BJ (cell line): ENCODE results near the gene CDC20. TPM values are rescaled to one million over a fixed set of nuclear protein-coding genes. Genes with fewer than 3 reads are reported as not detected.

Experiments
- CTCF ChIA-PET: fragments of 350-600 bp; formaldehyde crosslinking; extraction: SDS; loops from one replicate; lab custom pipeline; 2021; ENCODE audit warnings: antibody characterized with exemption, inconsistent platforms; lab: Yijun Ruan, JAX
- POLR2A ChIA-PET: fragments of 300-600 bp; sonication (Branson Sonifier 250); formaldehyde crosslinking; extraction: SDS; loops from one replicate; lab custom pipeline; 2021; ENCODE audit warnings: antibody characterized with exemption; lab: Charles Lee
- DNase-seq: peaks from one replicate; pipeline ENCODE4 v3.0.0-alpha.2; 2011; ENCODE audit warnings: low read depth
- H3K27me3 ChIP-seq: 2 replicates; pipeline ENCODE4 v1.6.0; 2011; ENCODE audit warnings: low read length; ENCODE audit not compliant: control insufficient read depth, insufficient read depth
- H3K36me3 ChIP-seq: 2 replicates; pipeline ENCODE4 v1.5.1; 2011; ENCODE audit warnings: low read length; ENCODE audit not compliant: control insufficient read depth, insufficient read depth
- H3K4me3 ChIP-seq: 2 replicates; pipeline ENCODE4 v1.5.1; 2011; ENCODE audit warnings: low read depth, mild to moderate bottlenecking, control low read depth, low read length
- polyA plus RNA-seq: library from polyadenylated mRNA; depleted of rRNA; stranded (reverse); fragments of >200 nt; gene quantifications from 2 replicates; pipeline ENCODE4 v1.2.3, GENCODE V29; 2011
- TF ChIP-seq, protein P1 (sequence below): IDR thresholded peaks from 2 replicates; pipeline ENCODE4 v1.5.1; 2011; ENCODE audit warnings: low read depth, mild to moderate bottlenecking, control low read depth, inconsistent platforms, low read length, moderate library complexity; ENCODE audit not compliant: insufficient read depth

The CDC20 gene
- polyA plus RNA-seq, 1 experiment, result 107 TPM

- TF ChIP-seq, protein P1, sequence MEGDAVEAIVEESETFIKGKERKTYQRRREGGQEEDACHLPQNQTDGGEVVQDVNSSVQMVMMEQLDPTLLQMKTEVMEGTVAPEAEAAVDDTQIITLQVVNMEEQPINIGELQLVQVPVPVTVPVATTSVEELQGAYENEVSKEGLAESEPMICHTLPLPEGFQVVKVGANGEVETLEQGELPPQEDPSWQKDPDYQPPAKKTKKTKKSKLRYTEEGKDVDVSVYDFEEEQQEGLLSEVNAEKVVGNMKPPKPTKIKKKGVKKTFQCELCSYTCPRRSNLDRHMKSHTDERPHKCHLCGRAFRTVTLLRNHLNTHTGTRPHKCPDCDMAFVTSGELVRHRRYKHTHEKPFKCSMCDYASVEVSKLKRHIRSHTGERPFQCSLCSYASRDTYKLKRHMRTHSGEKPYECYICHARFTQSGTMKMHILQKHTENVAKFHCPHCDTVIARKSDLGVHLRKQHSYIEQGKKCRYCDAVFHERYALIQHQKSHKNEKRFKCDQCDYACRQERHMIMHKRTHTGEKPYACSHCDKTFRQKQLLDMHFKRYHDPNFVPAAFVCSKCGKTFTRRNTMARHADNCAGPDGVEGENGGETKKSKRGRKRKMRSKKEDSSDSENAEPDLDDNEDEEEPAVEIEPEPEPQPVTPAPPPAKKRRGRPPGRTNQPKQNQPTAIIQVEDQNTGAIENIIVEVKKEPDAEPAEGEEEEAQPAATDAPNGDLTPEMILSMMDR, result no peak
- ChIA-PET CTCF (interaction anchor here (1.1 kb wide), 1 partner anchor 27 kb away, joined by 3 read pairs; no protein-coding TSS in a partner anchor), POLR2A (no interaction called here)
- no peak for DNase-seq
- Histone ChIP-seq H3K27me3 (no peaks in the 10 kb centered on the region), H3K4me3 (no peak overlapping the region), H3K36me3 (no peaks in the 10 kb centered on the region)
Observed at GRCh38 chr1:43321331-43321891, 37.4 kb upstream of the CDC20 start.

DNA sequence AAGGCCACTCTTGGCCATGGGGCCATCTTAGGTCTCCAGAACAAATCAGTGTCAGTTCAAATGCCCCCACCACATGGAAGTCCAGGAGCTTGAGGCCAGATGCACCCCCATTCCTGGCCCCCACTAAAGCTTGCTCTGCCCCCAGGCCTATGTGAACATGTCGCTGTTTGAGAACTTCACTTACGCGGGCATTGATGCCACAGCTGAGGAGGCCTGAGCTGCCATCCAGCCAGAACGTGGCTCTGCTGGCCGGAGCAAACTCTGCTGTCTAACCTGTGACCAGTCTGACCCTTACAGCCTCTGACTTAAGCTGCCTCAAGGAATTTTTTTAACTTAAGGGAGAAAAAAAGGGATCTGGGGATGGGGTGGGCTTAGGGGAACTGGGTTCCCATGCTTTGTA, 36.3 kb upstream of the CDC20 start:
- Histone ChIP-seq H3K4me3 (no peak overlapping the region), H3K36me3 (no peaks in the 10 kb centered on the region), H3K27me3 (no peaks in the 10 kb centered on the region)
- TF ChIP-seq, protein P1, result no peak
- CTCF ChIA-PET, result no interaction called here
- no peak for DNase-seq
- POLR2A ChIA-PET, result no interaction called here

DNA sequence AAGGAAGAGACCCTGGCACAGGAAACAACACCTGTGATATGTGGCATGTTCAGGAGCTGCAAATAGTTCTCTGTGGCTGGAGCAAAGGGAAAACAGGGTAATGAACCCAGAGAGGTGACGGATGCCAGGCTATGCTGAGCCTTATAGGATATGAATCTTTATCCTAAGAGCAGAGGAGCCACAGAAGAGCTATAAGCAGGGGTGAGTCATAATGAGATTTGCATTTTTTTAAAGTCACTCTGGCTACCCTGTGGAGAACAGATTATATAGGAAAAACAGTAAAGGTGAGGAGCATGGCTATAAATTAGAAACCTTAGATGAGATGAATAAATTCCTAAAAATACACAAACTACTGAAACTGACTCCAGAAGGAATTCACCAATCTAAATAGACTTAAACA, 34.0 kb upstream of the CDC20 start:
- TF ChIP-seq, protein P1, result no peak
- Histone ChIP-seq H3K36me3 (no peaks in the 10 kb centered on the region), H3K4me3 (no peak overlapping the region), H3K27me3 (no peaks in the 10 kb centered on the region)
- ChIA-PET CTCF (interaction anchor here (1.4 kb wide), 1 partner anchor 33 kb away, joined by 3 read pairs; no protein-coding TSS in a partner anchor), POLR2A (no interaction called here)
- DNase-seq, result no peak

DNA sequence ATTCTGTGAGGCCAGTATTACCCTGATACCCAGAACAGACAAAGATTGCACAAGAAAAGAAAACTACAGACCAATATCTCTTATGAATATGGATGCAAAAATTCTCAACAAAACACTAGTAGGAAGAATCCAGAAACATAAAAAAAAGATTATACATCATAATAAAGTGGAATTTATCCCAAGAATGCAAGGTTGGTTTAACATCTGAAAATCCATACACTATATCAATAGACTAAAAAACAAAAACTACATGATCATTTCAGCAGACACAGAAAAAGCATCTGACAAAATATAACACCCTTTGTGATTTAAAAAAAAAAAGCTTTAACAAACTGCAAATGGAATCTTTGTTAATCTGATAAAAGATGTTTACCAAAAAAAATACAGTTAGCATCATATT, 33.4 kb upstream of the CDC20 start:
- no peaks in the 10 kb centered on the region for H3K36me3 ChIP-seq
- TF ChIP-seq, protein P1, result no peak
- ChIA-PET POLR2A (no interaction called here), CTCF (interaction anchor here (1.4 kb wide), 1 partner anchor 33 kb away, joined by 3 read pairs; no protein-coding TSS in a partner anchor)
- no peak overlapping the region for H3K4me3 ChIP-seq
- no peak for DNase-seq
- no peaks in the 10 kb centered on the region for H3K27me3 ChIP-seq

GRCh38 chr1:43327549-43328292, 31.1 kb upstream of the CDC20 start:
- no peak for DNase-seq
- H3K36me3 ChIP-seq, result no peaks in the 10 kb centered on the region
- POLR2A ChIA-PET, result no interaction called here
- TF ChIP-seq, protein P1, result no peak
- no peaks in the 10 kb centered on the region for H3K27me3 ChIP-seq
- no peak overlapping the region for H3K4me3 ChIP-seq
- CTCF ChIA-PET, result no interaction called here
